HTERT RPE-1 (cell line): ENCODE measurements around the gene CSRNP3.

ENCODE experiments used
- in situ Hi-C: fragments of 300-500 bp; cut with MboI; formaldehyde crosslinking; loops from 4 replicates; pipeline ENCODE4 v1.14.3; 2020; ENCODE audit warnings: low sequenced_read_pairs

Gene CSRNP3

GRCh38 chr2:165470361-165470760 is 863 bp downstream of the CSRNP3 start:
- in situ Hi-C loops, result no loop called here

DNA sequence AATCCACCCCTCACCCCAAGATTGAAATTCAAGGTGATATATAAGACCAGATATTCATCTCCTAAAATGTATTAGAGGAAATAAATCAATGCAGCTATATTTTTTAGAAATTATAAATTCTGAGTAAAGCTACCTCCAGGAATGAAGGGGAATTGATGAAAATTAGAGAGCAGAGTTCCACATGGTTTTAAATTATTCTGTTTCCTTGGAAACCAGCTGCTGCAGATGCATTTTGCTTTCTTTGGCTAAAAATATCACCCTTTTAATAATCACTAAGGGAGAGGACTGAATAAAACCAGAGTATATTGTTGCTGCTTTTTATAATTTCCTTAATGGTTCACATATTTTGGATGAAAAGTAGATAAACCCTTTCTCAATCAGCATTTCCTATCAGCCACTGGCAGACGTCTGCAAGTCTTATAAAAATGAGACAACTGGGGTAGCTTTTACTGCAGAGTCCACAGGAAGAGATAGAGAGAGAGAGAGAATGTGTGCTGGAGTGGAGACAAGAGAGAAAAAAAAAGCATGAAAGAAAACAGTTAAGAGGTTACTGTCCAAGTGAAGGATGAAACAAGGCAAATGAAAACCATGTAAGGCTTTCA is 2.0 kb downstream of the CSRNP3 start:
- in situ Hi-C loops, result no loop called here

GRCh38 chr2:165472922-165473321 is 3.4 kb downstream of the CSRNP3 start:
- in situ Hi-C loops, result no loop called here

- in situ Hi-C loops, result no loop called here
These were observed 5.2 kb downstream of the CSRNP3 start for GRCh38 chr2:165474619-165475276.

DNA sequence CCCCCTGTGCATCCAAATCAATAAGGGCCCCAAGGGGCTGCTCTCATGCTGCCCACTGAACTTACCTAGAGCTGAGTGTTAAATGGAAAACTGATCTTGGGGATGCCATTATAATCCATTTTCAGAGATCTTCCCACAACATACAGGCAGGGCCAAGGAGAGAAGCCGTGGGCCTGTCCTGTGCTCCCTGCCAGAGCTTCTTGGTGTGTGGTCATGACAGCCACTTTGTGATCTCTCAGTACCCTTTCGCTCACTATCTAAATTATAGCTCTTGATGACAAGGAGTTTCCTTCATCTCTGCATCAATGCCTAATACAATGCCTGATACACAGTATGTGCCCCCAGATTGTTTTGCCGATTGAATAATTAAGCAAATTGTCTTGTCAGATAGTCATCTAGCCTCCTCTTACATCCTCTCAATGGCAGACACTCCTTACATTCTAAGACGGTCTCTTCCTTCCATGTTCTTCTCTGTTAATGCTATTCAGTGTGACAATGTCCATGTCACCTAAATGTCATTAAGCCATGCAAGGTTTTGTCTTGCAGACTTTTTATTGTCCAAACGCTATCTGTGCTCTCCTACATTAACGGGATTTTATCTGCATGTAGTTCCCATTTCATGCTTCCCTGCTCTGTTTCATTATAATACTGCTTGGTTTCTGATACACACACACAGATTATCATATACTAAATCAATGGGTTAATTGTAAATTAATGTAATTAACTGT is 5.9 kb downstream of the CSRNP3 start:
- in situ Hi-C loops, result no loop called here

GRCh38 chr2:165479856-165480255 is 10.4 kb downstream of the CSRNP3 start:
- in situ Hi-C loops, result no loop called here

- in situ Hi-C loops, result no loop called here
These were observed 25.1 kb downstream of the CSRNP3 start for GRCh38 chr2:165494573-165494972.

- in situ Hi-C loops, result no loop called here
These were observed 28.3 kb downstream of the CSRNP3 start for GRCh38 chr2:165497659-165498317.

- in situ Hi-C loops, result no loop called here
These were observed 29.6 kb downstream of the CSRNP3 start for GRCh38 chr2:165499131-165499530.

GRCh38 chr2:165500001-165500400 is 30.5 kb downstream of the CSRNP3 start:
- in situ Hi-C loops, result no loop called here

DNA sequence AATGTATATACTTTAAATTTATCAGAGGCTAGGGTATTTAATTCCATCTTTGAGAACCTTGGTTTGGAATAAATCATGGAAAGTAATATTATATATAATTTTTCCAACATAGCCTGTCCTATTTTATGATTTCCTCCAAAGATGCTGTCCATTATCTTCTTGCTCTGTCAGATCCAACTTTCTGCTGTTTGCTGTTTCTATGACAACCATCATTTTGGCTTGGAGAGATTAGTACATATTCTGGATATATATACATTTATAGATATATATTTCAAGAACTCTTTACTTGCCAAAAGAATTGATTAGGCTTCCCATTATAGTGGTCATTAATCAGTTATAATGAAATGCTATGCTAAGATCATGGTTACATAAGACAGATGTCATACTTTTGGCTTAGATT is 31.3 kb downstream of the CSRNP3 start:
- in situ Hi-C loops, result no loop called here

DNA sequence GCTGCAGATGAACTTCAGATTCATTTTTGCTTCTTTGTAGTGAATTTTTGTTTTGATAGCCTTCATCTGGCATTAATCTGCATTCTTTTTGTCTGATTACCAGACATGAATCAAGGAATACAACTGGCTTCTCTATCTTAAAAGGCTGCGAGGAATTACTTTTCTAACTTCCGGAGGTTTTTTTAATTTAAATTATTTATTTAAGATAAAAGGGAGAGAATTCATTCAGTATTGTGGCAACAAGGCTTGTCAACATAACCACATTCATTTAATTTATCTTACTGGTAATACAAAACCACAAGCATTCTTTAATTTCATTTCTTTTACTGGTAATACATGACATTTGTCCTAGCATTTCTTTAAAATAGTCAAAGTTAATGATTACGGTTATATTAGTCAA is 36.0 kb downstream of the CSRNP3 start:
- in situ Hi-C loops, result no loop called here

DNA sequence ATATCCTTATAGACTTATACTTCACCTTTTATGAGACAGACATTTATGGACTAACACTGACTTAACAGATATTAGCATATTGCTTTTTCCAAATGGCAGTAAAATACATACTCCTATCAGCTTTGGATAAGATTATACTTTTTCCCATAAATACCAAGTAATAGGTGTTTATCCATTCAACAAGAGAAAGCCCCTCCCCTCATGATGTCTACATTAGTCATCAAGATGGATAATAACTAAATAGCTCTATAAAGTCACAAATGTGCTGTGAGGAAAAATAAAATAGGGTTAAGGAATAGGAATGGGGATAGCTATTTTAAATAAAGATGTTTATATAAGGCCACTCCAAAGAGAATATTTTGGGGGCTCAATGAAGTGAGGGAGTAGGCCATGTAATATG is 39.4 kb downstream of the CSRNP3 start:
- in situ Hi-C loops, result no loop called here

- in situ Hi-C loops, result no loop called here
These were observed 44.0 kb downstream of the CSRNP3 start for GRCh38 chr2:165513479-165513878.

DNA sequence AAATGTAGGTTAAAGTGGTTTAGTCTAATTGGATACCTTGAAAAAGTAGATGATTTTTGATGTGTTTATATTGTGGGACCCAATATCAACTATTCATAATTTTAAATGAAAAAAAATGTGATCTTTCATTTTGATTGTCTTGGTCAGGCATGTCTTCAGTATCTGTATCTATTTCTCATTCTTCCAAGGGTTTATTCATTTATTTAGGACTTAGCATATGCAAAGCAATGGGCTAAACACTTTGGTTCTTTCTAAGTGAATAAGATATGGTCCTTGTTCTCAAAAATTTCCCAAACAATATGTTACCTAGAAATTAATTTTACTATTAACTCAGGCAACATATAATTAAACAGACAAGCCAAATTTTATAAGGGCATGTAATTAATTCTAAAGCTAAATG is 49.1 kb downstream of the CSRNP3 start:
- in situ Hi-C loops, result no loop called here

DNA sequence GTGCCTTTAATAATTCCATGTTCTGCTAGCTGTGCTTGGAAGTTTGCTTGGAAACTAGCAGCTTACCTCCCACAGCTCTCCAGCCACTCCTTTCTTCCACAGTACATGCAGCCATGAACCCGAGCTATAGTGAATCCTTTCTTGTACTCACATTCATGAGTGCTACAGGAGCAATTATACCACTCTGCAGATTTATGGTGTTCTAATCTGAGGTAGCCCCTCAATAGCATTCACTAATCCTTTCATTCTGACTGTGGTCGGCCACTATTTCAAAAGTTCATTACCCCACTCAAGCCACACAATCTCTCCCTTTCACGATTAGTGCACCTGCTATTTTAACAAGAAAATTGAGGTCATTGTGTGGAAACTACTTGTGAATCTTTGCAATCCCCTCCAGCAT is 53.2 kb downstream of the CSRNP3 start:
- in situ Hi-C loops, result no loop called here

GRCh38 chr2:165524720-165525119 is 55.2 kb downstream of the CSRNP3 start:
- in situ Hi-C loops, result no loop called here

- in situ Hi-C loops, result no loop called here
These were observed 59.2 kb downstream of the CSRNP3 start for GRCh38 chr2:165528691-165529090.

DNA sequence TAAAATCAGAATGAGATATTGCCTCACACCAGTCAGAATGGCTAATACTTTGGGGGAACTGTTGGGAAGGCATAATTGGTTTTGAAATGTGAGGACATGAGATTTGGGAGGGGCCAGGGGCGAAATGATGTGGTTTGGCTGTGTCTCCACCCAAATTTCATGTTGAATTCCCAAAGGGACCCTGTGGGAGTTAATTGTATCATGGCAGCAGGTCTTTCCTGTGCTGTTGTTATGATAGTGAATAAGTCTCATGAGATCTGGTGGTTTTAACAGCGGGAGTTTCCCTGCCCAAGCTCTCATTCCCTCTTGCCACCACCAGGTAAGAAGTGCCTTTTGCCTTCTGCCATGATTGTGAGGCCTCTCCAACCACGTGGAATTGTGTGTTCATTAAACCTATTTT is 59.6 kb downstream of the CSRNP3 start:
- in situ Hi-C loops, result no loop called here

DNA sequence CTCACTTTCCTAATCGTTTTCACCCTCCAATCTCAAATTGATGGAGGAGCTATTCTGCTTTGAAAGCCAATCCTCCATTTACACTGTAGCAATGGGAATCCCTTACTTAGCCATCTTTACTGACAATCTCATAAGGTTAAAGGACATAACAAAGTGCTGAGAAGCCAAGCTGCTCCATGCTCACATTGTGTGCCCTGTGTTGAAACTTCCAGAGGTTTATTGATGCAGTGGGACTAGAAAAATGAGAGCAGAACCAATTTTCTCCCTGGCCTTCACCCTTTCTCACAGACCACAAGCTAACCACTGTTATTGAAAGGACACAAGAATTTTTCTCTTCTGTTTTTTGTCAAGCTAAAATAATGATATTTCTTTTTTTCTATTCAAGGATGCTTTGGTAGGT is 63.8 kb downstream of the CSRNP3 start:
- in situ Hi-C loops, result no loop called here

DNA sequence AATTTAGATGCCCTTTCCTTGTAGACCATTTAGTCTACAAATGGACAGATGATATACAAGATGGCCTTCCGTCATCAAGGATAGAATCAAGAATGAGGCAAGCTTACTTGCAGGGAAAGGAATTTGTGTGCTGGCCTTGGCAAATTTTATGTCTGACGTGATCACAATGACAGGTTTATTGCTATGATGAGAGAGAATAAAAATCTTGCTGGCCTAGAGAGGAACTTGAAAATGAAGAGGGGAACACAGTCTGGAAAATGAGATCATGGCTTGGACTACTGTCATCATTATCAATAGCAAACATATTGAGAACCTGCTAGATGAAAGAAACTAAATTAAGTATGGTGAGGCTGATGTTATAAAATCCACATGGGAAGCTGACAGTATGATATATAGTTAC is 66.0 kb downstream of the CSRNP3 start:
- in situ Hi-C loops, result no loop called here
